Stimulated activated memory B cell treated with anti-CD40 and anti-IgM and Interleukin-4, amounts not matched to agents 10 μg/mL and 1 μg/mL and 100 μg/mL, for 72 hours (primary cell): ENCODE measurements around the gene TMEM144.

Experiments used
- ATAC-seq: fragments of 150-1000 bp; cut with Tn5 transposase; 2 replicates; pipeline ENCODE4 v1.10.0; 2021
- H3K27ac Mint-ChIP-seq: one replicate; pipeline ENCODE4 v1.8.0; 2022; ENCODE audit warnings: mild to moderate bottlenecking, mixed read lengths
- H3K27me3 Mint-ChIP-seq: one replicate; pipeline ENCODE4 v1.8.0; 2022; ENCODE audit warnings: mixed read lengths
- H3K36me3 Mint-ChIP-seq: one replicate; pipeline ENCODE4 v1.8.0; 2022; ENCODE audit warnings: mixed read lengths
- H3K4me1 Mint-ChIP-seq: one replicate; pipeline ENCODE4 v1.8.0; 2022; ENCODE audit warnings: mixed read lengths
- H3K4me3 Mint-ChIP-seq: one replicate; pipeline ENCODE4 v1.8.0; 2022; ENCODE audit warnings: mild to moderate bottlenecking, moderate library complexity, mixed read lengths
- H3K9me3 Mint-ChIP-seq: one replicate; pipeline ENCODE4 v1.8.0; 2022; ENCODE audit warnings: mixed read lengths

The TMEM144 gene

DNA sequence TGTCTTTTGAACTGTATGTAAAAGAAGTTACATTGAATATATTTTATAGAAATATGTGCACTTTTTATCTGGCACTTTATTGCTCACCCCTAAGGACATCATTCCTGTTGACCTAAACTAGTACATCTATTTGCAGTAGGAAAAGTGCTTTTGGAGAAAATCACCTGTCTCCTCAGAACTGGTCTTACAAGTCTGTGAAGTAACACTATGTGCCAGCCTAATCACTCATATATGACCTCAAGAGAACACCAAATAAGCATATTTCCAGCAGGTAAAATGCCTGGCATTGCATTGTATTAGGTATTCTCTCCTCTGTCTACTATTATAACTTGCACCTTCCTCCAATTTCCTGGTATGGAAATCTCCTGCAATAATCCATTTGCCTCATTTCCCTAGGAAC is 33.5 kb upstream of the TMEM144 start:
- no peaks in the 10 kb centered on the region for H3K9me3 Mint-ChIP-seq
- peaks cover 6% of the 10 kb centered on the region for H3K4me1 Mint-ChIP-seq
- no peak overlapping the region for H3K4me3 Mint-ChIP-seq
- H3K36me3 Mint-ChIP-seq = no peaks in the 10 kb centered on the region
- H3K27ac Mint-ChIP-seq = no peak overlapping the region
- peaks cover 7% of the 10 kb centered on the region for H3K27me3 Mint-ChIP-seq
- no peak for ATAC-seq

DNA sequence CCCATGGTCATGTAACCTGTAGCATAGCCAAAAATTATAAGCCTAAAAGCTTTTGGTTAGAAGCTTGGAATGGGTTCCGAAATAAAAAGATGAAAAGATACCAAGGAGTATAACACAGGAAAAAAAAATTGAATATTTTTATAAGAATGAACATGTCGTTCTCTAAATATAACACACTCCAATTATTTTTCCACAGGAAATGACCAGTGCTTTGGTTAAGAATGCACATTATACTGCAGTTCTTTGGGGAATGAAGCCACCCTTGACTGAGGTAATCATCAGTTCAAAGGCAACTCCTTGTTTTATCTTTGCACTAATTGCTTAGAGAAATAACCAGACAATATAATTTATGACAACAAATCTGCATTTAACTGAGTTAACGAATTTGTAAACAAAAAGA is 30.8 kb upstream of the TMEM144 start:
- no peak for ATAC-seq
- Mint-ChIP-seq H3K36me3 (no peaks in the 10 kb centered on the region), H3K27ac (no peak overlapping the region), H3K27me3 (no peaks in the 10 kb centered on the region), H3K9me3 (no peaks in the 10 kb centered on the region), H3K4me3 (no peak overlapping the region), H3K4me1 (no peaks in the 10 kb centered on the region)

DNA sequence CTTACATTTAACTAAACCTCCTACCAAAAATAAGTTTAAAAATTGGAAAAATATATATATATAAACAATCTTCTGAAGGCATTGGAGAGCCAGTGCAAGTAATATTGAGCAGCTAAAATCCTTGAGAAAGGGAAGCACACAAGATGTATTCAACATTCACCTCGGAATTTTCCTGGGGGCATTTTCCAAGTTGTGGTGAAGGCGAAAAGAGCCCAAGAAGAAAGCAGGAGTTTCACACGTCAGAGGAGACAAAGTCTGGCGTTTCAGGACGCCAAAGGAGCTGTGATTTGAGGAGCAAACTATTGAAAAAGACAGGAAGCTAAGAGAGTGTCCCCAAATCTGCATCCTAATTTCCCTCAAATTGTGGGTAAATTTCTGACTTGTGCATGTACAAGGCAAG is 28.4 kb upstream of the TMEM144 start:
- H3K36me3 Mint-ChIP-seq = no peaks in the 10 kb centered on the region
- no peaks in the 10 kb centered on the region for H3K4me1 Mint-ChIP-seq
- ATAC-seq = no peak
- H3K4me3 Mint-ChIP-seq = no peak overlapping the region
- H3K9me3 Mint-ChIP-seq = no peaks in the 10 kb centered on the region
- no peak overlapping the region for H3K27ac Mint-ChIP-seq
- H3K27me3 Mint-ChIP-seq = no peaks in the 10 kb centered on the region

DNA sequence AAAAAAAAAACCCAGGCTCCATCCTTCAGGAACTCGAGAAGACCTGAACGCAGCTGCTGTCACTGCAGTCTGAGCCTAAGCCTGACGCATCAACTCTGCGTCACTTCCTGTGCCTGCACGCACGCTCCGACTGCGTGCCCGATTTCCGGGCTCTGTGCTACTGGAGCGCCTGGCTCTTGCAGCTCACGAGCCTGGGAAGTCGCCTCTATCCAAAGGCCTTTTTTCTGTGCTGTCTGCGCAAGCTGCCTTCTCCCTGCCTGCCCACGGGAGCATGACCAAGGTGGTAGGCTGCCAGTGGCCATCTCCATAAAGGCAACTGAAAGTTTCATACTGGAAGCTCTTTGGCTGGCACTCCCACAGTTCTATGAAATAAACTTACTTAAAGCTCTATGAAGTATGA is 27.6 kb upstream of the TMEM144 start:
- Mint-ChIP-seq H3K27ac (no peak overlapping the region), H3K27me3 (no peaks in the 10 kb centered on the region), H3K4me1 (no peaks in the 10 kb centered on the region), H3K36me3 (no peaks in the 10 kb centered on the region), H3K9me3 (no peaks in the 10 kb centered on the region), H3K4me3 (no peak overlapping the region)
- ATAC-seq = no peak

DNA sequence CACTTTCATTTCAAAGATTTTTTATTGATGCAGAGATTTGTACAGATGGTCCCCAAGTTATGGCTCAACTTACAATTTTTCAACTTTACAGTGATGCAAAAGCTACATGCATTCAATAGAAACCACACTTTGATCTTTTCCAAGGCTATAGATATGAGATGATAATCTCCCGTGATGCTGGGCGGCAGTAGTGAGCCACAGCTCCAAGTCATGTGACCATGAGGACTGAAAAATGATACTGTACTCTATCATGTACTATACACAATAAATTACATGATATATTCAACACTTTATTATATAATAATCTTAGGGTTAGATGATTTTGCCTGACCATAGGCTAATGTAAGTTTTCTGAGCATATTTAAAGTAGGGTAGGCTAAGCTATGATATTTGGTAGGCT is 23.5 kb upstream of the TMEM144 start:
- no peak for ATAC-seq
- Mint-ChIP-seq H3K27ac (no peak overlapping the region), H3K27me3 (no peaks in the 10 kb centered on the region), H3K9me3 (no peaks in the 10 kb centered on the region), H3K4me3 (no peak overlapping the region), H3K36me3 (no peaks in the 10 kb centered on the region), H3K4me1 (no peaks in the 10 kb centered on the region)

DNA sequence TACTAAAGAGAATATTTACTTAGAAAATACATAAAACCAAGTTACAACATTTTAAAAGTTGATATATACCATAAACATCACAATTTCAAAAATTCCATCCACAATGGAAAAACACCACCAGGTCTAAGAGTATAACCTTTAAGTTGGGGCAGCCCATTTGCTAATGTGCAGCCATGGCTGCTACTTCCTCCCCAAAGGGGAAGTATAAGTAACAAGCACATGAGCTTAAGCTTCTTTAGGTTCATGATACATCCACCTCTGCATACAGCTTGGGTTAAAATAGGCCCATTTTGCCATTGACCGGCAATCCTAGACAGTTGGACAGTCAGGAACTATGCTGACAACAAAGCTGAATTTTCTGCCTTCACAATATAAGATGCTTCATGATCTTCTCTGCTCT is 20.9 kb upstream of the TMEM144 start:
- no peaks in the 10 kb centered on the region for H3K9me3 Mint-ChIP-seq
- no peak overlapping the region for H3K27ac Mint-ChIP-seq
- no peak for ATAC-seq

GRCh38 chr4:158190718-158191117 is 19.6 kb upstream of the TMEM144 start:
- H3K27ac Mint-ChIP-seq = no peak overlapping the region
- no peaks in the 10 kb centered on the region for H3K9me3 Mint-ChIP-seq
- no peaks in the 10 kb centered on the region for H3K4me1 Mint-ChIP-seq
- no peak overlapping the region for H3K4me3 Mint-ChIP-seq
- no peaks in the 10 kb centered on the region for H3K27me3 Mint-ChIP-seq
- no peak for ATAC-seq
- no peaks in the 10 kb centered on the region for H3K36me3 Mint-ChIP-seq

More for the DNA sequence above, 20.9 kb upstream of the TMEM144 start:
- Mint-ChIP-seq H3K4me3 (no peak overlapping the region), H3K4me1 (no peaks in the 10 kb centered on the region), H3K27me3 (no peaks in the 10 kb centered on the region), H3K36me3 (no peaks in the 10 kb centered on the region)

GRCh38 chr4:158192439-158193158 is 17.7 kb upstream of the TMEM144 start:
- ATAC-seq = no peak
- Mint-ChIP-seq H3K27ac (no peak overlapping the region), H3K9me3 (no peaks in the 10 kb centered on the region), H3K27me3 (no peaks in the 10 kb centered on the region), H3K4me1 (no peaks in the 10 kb centered on the region), H3K4me3 (no peak overlapping the region), H3K36me3 (no peaks in the 10 kb centered on the region)

- H3K36me3 Mint-ChIP-seq = no peaks in the 10 kb centered on the region
- H3K9me3 Mint-ChIP-seq = no peaks in the 10 kb centered on the region
- no peak overlapping the region for H3K4me3 Mint-ChIP-seq
- H3K4me1 Mint-ChIP-seq = no peaks in the 10 kb centered on the region
- no peak for ATAC-seq
- H3K27me3 Mint-ChIP-seq = no peaks in the 10 kb centered on the region
- no peak overlapping the region for H3K27ac Mint-ChIP-seq
Measured at GRCh38 chr4:158193171-158193749, 17.0 kb upstream of the TMEM144 start.

- no peak for ATAC-seq
- Mint-ChIP-seq H3K27ac (no peak overlapping the region), H3K4me3 (no peak overlapping the region), H3K9me3 (no peaks in the 10 kb centered on the region), H3K36me3 (no peaks in the 10 kb centered on the region), H3K4me1 (no peaks in the 10 kb centered on the region), H3K27me3 (no peaks in the 10 kb centered on the region)
Measured at GRCh38 chr4:158195297-158195696, 15.0 kb upstream of the TMEM144 start.

- H3K4me3 Mint-ChIP-seq = no peak overlapping the region
- ATAC-seq = no peak
- H3K36me3 Mint-ChIP-seq = no peaks in the 10 kb centered on the region
- no peaks in the 10 kb centered on the region for H3K9me3 Mint-ChIP-seq
- H3K27me3 Mint-ChIP-seq = no peaks in the 10 kb centered on the region
- no peaks in the 10 kb centered on the region for H3K4me1 Mint-ChIP-seq
- no peak overlapping the region for H3K27ac Mint-ChIP-seq
Measured at GRCh38 chr4:158197194-158197776, 13.0 kb upstream of the TMEM144 start.

DNA sequence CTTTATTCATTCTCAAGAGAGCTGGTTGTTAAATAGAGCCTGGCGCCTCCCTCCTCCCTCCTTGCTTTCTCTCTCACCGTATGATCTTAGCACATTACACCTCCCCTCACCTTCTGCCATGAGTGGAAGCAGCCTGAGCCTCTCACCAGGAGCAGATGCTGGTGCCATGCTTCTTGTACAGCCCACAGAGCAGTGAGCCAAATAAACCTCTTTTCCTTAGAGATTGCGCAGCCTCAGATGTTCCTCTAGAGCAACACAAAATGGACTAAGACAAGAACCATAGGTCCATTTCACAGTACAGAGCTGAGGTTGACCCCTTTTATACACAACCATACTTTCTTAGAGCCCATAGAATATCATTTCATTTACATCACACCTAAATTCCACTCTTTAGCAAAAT is 10.1 kb upstream of the TMEM144 start:
- Mint-ChIP-seq H3K4me1 (no peaks in the 10 kb centered on the region), H3K27me3 (no peaks in the 10 kb centered on the region), H3K27ac (no peak overlapping the region), H3K9me3 (no peaks in the 10 kb centered on the region), H3K36me3 (no peaks in the 10 kb centered on the region), H3K4me3 (no peak overlapping the region)
- peak; percentile 32 for ATAC-seq

- no peaks in the 10 kb centered on the region for H3K36me3 Mint-ChIP-seq
- no peak for ATAC-seq
- peaks cover 4% of the 10 kb centered on the region for H3K9me3 Mint-ChIP-seq
- no peak overlapping the region for H3K27ac Mint-ChIP-seq
- no peak overlapping the region for H3K4me3 Mint-ChIP-seq
- H3K27me3 Mint-ChIP-seq = no peaks in the 10 kb centered on the region
- no peaks in the 10 kb centered on the region for H3K4me1 Mint-ChIP-seq
Measured at GRCh38 chr4:158201322-158201721, 9.0 kb upstream of the TMEM144 start.

- ATAC-seq = no peak
- Mint-ChIP-seq H3K4me3 (no peak overlapping the region), H3K9me3 (peaks cover 4% of the 10 kb centered on the region), H3K36me3 (no peaks in the 10 kb centered on the region), H3K27me3 (no peaks in the 10 kb centered on the region), H3K27ac (no peak overlapping the region), H3K4me1 (no peaks in the 10 kb centered on the region)
Measured at GRCh38 chr4:158201876-158202275, 8.4 kb upstream of the TMEM144 start.

DNA sequence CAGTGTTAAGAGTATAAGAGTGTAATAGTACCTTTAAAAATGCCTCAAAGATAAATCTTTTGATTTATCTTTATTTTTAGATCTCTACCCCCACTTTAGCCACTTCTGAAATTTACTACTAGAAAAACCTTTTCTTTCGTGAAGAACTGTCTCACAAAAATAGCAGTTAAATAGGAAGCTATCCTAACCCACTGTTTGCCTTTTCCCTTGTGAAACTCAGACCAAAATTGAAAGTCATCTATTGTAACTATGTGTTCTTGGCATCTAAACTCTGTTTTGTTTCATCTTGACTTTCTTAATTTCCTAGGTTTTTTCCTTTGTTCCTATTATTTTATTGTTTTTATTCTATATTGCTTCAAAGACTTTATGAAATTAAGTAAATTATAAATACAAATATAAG is 7.8 kb upstream of the TMEM144 start:
- Mint-ChIP-seq H3K27me3 (no peaks in the 10 kb centered on the region), H3K9me3 (peaks cover 6% of the 10 kb centered on the region), H3K27ac (no peak overlapping the region), H3K4me3 (no peak overlapping the region), H3K36me3 (no peaks in the 10 kb centered on the region), H3K4me1 (no peaks in the 10 kb centered on the region)
- no peak for ATAC-seq

GRCh38 chr4:158203436-158203835 is 6.8 kb upstream of the TMEM144 start:
- H3K4me1 Mint-ChIP-seq = no peaks in the 10 kb centered on the region
- no peak overlapping the region for H3K4me3 Mint-ChIP-seq
- no peaks in the 10 kb centered on the region for H3K36me3 Mint-ChIP-seq
- H3K27me3 Mint-ChIP-seq = no peaks in the 10 kb centered on the region
- no peak overlapping the region for H3K27ac Mint-ChIP-seq
- peaks cover 6% of the 10 kb centered on the region for H3K9me3 Mint-ChIP-seq
- no peak for ATAC-seq
